Left renal cortex interstitium (tissue), 4 donors: ENCODE data around the gene BAZ1A. TPM values are rescaled to one million over a fixed set of nuclear protein-coding genes. Genes with fewer than 3 reads are reported as not detected.
"Not testable (repeated sequence)": the region's sequence is repeated elsewhere in the genome, so short reads cannot be mapped to it uniquely, and the experiment has no call there.

Source experiments
- DNase-seq, 4 donors: peaks; one replicate each; pipeline ENCODE4 v3.0.0-alpha.2; 2013; ENCODE audit warnings: low read depth in 4 of 4, low spot score in 2 of 4, missing footprints in 1 of 4
- polyA plus RNA-seq, 4 donors: library from polyadenylated mRNA; unstranded; fragments of 120-200 nt; gene quantifications; one replicate each; pipeline ENCODE4 v1.2.1, GENCODE V29; 2013; ENCODE audit not compliant: insufficient read length in 4 of 4

BAZ1A gene
- polyA plus RNA-seq, 4 donors: 24.8 to 36.0 (median 28.1) TPM

DNA sequence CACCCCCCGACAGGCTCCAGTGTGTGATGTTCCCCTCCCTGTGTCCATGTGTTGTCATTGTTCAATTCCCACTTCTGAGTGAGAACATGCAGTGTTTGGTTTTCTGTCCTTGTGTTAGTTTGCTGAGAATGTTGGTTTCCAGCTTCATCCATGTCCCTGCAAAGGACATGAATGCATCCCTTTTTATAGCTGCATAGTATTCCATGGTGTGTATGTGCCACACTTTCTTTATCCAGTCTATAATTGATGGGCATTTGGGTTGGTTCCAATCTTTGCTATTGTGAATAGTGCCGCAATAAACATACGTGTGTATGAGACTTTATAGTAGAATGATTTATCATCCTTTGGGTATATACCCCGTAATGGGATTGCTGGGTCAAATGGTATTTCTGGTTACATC, 138.1 kb downstream of the BAZ1A start:
- not testable (repeated sequence) for DNase-seq

DNA sequence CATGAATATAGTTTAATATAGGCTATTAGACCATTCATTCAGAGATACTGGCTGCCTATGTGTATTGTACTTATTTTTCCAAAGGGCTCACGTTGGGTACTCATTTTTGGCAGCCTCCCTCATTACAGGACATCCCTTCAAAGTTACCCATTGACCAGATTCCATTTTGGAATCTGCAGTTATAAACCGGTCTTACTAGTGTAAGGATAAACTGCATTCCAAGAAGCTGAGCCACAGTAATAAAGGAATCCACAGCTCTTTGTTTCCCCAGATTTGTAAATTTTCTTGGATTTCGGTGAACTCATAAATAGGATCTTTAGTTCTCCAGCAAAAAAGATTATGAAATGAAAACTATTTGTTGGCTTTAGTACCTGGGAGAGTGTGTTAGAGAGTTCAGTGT, 141.9 kb downstream of the BAZ1A start:
- no peak for DNase-seq

DNA sequence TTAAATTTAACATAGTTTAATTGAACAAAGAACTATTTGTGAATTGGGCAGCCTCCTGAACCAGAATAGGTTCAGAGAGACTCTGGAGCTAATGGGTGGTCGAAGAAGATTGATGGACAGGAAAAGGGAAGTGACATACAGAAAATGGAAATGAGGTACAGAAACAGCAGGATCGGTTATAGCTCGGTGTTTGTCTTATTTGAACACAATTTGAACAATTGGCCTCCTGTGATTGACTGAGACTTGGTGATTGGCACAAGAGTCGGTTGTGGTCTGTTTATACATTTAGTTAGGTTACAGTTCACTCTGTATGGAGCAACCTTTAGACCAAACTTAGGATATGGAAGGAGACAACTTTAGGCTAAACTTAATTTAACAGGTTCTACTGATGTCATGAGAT, 142.4 kb downstream of the BAZ1A start:
- no peak for DNase-seq

GRCh38 chr14:34723867-34724266, 151.3 kb downstream of the BAZ1A start:
- DNase-seq: no peak

DNA sequence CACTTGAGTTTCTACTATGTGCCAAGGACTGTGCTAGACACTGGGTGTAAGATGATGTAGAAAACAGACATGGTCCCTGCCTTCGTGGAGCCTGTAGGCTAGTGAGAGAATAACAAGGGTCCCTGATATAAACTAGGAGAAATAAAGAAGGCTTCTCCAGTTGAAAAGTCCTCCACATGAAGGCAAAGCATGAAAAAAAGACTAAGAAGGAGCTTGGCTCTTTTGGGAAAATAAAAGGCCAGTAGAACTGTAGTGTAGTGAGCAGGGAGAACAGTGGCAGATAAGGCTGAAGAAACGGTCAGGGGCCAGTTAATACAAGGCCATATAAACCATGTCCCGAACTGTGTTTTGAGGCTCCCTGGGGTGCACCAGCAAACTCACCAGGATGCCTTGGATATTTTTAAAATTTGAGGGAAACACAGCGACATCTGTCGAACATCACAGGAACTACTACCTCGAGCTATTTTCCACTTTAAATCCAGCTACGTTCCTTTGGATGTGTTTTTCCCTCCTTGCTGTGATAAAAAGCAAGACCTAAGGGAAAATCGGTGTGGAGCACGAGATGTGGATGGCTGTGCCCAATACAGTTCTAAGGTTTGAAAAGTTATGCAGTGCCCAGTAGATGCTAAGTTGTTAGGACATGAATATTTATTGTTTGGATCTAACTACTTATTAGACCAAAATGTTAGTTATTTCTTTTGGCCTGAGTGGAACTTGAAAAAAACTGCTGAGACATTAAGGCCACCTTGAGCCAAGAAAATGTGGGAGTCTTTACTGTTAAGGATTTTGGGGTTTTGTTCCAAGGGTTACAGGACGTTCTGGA, 152.2 kb downstream of the BAZ1A start:
- DNase-seq: peak in 1 of 4 donors; percentile 59

GRCh38 chr14:34721129-34721528, 154.0 kb downstream of the BAZ1A start:
- no peak for DNase-seq

- DNase-seq: no peak
Observed at GRCh38 chr14:34718750-34719304, 156.3 kb downstream of the BAZ1A start.

DNA sequence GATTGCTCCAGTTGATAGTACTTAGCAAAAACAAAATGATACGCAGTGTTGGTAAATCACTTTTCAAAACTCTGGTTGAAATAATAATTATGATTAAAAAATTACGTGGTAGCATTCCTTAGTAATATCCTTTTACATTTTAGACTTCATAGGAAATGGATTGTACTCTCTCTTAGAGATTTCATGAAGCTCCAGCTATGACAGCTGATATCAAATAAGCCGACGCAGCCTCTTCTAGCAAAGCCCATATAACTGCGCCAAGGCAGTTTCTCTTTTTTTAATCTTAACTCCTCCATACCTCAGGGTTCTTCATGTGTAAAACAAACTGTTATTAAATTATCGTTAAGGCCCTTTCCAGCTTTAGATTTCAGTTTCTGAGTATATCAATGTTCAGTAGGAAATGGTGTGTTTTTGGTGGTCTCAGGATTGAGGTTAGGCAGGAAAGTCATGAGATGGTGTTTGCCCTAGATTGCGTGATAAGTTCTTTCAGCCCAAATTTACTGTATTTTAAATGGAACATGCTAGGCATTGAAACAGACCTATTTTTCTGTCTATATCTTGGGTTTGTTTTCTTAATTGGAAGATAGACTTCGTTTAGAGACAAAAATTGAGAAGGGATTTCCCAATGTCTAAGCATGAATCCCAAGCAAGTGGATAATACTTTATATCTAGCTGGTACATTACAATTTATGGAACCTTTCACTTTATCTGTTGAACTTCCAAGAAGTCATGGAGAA, 159.9 kb downstream of the BAZ1A start:
- no peak for DNase-seq

- peak in 2 of 4 donors; percentile 52 to 65 for DNase-seq
Observed at GRCh38 chr14:34714320-34715126, 160.6 kb downstream of the BAZ1A start, which contains the start of gene CFL2. Gene CFL2, minus strand, starts transcription at chr14:34714593. Its CDS starts 53 bp downstream, at chr14:34714540.

GRCh38 chr14:34713681-34714319, 161.4 kb downstream of the BAZ1A start:
- DNase-seq: peak in 2 of 4 donors; percentile 36 to 45

- DNase-seq: no peak
Observed at GRCh38 chr14:34713122-34713680, 162.0 kb downstream of the BAZ1A start.

DNA sequence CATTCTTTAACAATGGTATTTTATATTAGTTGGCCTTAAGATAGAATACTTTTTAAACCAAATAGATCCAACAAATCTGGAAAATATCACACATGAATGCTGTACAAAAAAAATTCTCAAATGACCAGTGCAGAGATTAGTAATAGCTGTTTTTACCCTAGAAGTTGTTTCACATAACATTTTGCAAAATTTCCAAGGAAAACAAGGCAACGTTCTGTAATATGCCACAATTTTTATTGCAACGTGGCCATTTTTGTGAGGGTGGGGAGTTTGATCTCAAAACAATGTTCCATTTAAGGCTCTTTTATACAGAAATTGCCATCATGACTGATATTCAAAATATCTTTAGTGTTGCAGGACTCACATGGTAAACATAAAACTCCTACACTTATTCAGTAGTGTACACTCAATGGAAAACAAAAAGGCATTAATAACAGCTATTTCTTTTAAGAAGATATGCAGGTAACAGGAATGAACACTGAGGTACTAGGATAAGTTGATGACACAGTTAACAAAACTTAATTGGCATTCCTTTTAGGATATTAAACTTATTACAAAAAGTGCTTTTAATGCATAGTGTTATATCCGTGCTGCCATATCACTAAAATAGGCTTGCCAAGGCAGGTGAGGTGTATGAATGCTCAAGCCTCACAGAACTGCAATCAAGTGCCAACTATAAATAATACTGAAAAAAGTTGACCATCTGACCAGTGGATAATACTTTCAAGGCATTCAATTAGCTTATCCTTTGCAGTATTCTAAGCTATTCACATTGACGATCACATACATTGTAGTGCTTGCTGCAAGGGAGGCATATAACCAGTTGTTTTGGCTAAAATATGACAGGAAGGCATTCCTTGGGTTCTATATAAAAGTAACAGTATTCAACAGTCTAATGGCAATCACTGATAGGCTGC, 163.1 kb downstream of the BAZ1A start:
- DNase-seq: no peak

- DNase-seq: no peak
Observed at GRCh38 chr14:34711169-34711568, 164.0 kb downstream of the BAZ1A start.

GRCh38 chr14:34710744-34711143, 164.4 kb downstream of the BAZ1A start:
- no peak for DNase-seq

DNA sequence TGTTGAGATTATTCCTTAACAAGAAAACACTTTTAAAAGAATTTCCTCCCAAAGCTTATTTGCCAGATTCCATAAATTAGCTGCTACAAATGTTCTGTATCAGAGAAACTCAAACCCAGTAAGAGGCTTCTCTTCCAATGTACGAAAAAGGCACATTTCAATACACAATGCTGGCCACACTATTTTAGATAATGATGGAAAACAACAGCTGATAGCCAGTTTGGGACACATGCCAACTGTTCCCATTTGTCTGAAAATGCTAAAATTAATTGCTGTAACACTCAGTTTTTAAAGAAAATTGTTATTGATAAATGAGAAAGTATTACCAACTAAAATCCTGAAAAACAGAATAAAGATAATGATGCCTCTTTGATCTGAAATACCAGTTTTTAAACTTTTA, 165.2 kb downstream of the BAZ1A start:
- DNase-seq: no peak

DNA sequence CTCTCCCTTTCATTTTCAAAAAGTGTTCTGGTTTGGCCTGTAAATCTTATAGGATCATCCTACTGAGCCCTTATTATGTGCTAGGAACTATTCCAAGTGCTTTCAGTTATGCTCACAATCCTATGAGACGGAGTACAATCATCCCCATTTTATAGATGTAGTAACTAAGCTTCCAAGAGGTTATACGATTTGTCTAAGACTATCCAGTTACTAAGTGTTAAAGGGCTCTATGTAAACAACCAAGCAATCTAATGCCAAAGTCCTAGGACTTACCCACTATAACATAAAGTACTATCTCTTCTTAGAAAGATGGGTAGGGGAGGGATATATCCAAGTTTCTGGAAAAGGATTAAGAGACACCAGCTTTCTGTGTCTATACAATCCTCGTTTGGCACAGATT, 167.4 kb downstream of the BAZ1A start:
- no peak for DNase-seq
